ENCODE results near the gene SLC44A1.

DNA sequence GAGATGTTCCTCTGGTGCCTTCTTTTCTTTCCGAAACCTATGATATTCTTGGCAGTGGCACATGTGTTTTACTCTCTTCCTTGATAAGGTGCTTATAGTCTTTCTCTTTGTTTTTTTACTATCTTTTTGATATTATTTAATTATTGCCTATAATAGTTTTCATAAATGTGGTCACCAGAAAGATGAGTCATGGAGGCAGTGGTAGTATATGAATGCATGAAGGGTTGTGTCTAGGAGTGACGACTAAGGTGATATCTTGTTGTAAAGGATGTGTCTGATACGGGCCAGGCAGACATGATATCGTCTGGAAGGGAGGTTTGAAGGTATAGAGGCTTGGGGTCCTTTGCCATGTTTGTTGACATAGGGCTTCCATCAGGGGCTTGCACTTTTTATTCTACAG is 36.8 kb downstream of the SLC44A1 start:
- TF ChIP-seq, protein P1, sequence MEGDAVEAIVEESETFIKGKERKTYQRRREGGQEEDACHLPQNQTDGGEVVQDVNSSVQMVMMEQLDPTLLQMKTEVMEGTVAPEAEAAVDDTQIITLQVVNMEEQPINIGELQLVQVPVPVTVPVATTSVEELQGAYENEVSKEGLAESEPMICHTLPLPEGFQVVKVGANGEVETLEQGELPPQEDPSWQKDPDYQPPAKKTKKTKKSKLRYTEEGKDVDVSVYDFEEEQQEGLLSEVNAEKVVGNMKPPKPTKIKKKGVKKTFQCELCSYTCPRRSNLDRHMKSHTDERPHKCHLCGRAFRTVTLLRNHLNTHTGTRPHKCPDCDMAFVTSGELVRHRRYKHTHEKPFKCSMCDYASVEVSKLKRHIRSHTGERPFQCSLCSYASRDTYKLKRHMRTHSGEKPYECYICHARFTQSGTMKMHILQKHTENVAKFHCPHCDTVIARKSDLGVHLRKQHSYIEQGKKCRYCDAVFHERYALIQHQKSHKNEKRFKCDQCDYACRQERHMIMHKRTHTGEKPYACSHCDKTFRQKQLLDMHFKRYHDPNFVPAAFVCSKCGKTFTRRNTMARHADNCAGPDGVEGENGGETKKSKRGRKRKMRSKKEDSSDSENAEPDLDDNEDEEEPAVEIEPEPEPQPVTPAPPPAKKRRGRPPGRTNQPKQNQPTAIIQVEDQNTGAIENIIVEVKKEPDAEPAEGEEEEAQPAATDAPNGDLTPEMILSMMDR (IDR thresholded peaks at IDR 0.05) = no peak
- no peak for TF ChIP-seq ZFX (IDR thresholded peaks at IDR 0.05; ENCODE audit: borderline replicate concordance)
